ENCODE measurements around the gene NPB. TPM values are rescaled to one million over a fixed set of nuclear protein-coding genes. Genes with fewer than 3 reads are reported as not detected.

NPB gene
- total and polyA plus RNA-seq, 2 of the 8 experiments (the other 6 are each of a cell fraction or from before 2014, with no cell fraction given): 1.5 to 2.5 TPM

DNA sequence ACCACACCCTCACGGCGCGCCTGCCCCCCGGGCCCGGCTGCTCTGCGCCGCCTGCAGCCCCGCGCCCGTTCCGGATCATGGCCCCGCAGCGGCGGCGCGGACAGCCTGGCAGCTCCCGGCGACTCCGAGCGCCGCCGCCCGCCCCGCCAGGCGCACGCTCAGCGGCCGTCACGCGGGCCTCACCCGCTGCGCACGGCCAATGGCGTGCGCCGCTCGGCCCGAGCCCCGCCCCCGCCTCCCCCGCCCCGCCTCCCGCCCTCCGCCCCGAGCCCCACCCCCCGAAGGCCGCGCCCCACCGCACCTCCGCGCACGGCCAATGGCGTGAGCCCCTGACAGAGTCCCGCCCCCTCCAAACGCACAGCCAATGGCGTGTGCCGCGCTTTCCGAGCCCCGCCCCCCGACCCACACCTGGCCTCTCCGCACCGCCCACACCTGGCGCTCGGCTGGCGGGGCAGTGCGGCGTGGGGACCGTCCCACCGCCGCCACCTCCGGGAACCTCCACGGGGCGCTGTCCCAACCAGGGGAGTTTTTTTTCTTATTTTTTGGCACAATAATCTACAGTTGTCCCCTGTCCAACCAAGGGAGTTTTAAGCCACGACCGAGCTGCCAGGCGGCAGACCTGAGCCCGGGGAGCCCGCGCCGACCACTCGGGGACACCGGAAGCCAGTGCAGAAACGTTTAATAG lies 9.4 kb downstream of the NPB start, which contains the start of gene PCYT2 (continued):
- TF ChIP-seq, protein P1, sequence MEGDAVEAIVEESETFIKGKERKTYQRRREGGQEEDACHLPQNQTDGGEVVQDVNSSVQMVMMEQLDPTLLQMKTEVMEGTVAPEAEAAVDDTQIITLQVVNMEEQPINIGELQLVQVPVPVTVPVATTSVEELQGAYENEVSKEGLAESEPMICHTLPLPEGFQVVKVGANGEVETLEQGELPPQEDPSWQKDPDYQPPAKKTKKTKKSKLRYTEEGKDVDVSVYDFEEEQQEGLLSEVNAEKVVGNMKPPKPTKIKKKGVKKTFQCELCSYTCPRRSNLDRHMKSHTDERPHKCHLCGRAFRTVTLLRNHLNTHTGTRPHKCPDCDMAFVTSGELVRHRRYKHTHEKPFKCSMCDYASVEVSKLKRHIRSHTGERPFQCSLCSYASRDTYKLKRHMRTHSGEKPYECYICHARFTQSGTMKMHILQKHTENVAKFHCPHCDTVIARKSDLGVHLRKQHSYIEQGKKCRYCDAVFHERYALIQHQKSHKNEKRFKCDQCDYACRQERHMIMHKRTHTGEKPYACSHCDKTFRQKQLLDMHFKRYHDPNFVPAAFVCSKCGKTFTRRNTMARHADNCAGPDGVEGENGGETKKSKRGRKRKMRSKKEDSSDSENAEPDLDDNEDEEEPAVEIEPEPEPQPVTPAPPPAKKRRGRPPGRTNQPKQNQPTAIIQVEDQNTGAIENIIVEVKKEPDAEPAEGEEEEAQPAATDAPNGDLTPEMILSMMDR (IDR thresholded peaks at IDR 0.05; ENCODE audit: control extremely low read depth in 1 of 3, insufficient read depth in 1 of 3, low read depth in 1 of 3, low read length in 3 of 3): peak in 1 of 3 experiments; percentile 13; a peak in 1 of 4 replicates
- TF ChIP-seq SP2 (IDR thresholded peaks at IDR 0.05; ENCODE audit: low read length) (no peak), SP1 (IDR thresholded peaks at IDR 0.05; ENCODE audit: low read depth, low read length) (peak; percentile 28; the same call in 1 of the 2 replicates), FOSL1 (IDR thresholded peaks at IDR 0.05; ENCODE audit: insufficient read depth, low read depth, low read length) (no peak), KDM5A (IDR thresholded peaks at IDR 0.05; ENCODE audit: low read length) (no peak), POLR2A (IDR thresholded peaks at IDR 0.05; ENCODE audit: control extremely low read depth in 1 of 2, low read depth in 2 of 2, low read length in 2 of 2) (no peak), NRF1 (IDR thresholded peaks at IDR 0.05; ENCODE audit: low read depth, low read length) (no peak), JUND (IDR thresholded peaks at IDR 0.05; ENCODE audit: low read length) (no peak), CBX8 (IDR thresholded peaks at IDR 0.05; ENCODE audit: borderline replicate concordance, low read depth, low read length) (no peak)
